Measurements from ENCODE around the gene AFG3L2.
"Not testable (repeated sequence)": the region's sequence is repeated elsewhere in the genome, so short reads cannot be mapped to it uniquely, and the experiment has no call there.

The AFG3L2 gene

DNA sequence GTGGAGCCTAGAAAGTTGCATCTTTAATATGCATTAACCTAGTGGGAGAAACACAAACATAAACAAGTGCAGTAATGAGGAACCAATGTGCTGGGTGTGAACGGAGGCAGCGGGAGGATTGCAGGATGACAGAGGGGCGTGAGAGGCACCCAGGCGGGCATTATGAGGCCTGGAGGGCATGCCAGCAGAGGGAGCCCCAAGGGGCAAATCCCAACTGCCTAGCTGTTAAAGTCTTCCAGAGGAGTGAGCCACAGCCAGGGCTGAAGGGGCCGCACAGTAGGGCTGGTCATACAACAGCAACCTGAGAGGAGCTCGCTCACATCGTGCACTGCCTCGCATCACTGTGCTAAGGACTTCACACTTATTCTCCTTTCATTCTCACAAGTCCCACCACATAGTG is 17.4 kb upstream of the AFG3L2 start:
- DNase-seq, result no peak

GRCh38 chr18:12393998-12394397 is 17.0 kb upstream of the AFG3L2 start:
- DNase-seq, result no peak

DNA sequence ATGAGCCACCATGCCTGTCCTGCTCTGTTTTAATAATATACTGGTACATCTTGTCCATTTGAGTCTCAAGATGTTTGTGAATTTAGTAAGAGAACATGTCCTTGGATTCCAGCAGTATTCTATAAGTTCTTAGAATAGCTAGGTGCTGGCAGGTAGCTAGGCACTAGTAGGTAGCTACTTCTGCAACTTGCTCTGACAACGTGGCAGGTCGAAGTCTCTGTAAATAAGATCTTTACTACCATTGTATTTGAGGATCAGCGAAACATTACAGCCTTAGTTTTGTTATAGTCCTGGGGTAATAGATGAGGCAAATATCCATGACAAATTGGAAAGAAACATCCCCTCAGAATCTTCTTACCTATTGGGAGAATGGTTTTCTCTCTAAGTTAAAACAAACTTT is 16.5 kb upstream of the AFG3L2 start:
- no peak for DNase-seq

GRCh38 chr18:12391487-12392165 is 14.6 kb upstream of the AFG3L2 start:
- peak; percentile 43 for DNase-seq

DNA sequence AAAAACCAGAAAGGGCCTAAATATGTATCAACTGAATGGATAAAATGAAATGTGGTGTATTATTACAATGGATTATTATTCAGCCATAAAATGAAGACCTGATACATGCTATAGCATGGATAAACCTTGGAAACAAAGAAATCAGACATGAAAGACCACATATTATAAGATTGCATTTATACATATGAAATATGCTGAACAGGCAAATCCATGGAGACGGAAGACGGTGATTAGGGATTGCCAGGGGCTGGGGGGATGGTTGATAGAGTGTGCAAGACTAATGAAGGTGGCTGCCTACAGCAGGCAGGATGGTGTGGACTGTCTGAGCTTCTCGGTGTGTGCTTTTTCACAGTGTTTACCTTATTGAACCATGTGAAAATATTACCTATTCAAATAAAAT is 11.4 kb upstream of the AFG3L2 start:
- no peak for DNase-seq

DNA sequence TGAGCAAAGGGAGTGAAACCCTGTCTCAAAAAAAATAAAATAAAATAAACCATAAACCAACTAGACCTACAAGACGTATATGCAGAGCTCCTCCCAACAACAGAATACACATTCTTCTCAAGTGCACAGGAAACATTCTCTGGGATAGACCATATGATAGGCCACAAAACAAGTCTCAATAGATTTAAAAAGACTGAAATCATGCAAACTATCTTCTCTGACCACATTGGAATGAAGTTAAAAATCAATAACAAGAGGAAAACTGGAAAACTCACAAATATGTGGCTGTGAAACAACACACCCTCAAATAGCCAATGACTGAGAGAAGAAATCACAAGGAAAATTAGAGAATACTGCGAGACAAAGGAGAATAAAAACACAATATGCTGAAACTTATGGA is 7.2 kb upstream of the AFG3L2 start:
- DNase-seq, result no peak

- not testable (repeated sequence) for DNase-seq
These were observed 6.7 kb upstream of the AFG3L2 start for GRCh38 chr18:12383759-12384158.

- not testable (repeated sequence) for DNase-seq
These were observed 5.3 kb upstream of the AFG3L2 start for GRCh38 chr18:12382221-12382814.

DNA sequence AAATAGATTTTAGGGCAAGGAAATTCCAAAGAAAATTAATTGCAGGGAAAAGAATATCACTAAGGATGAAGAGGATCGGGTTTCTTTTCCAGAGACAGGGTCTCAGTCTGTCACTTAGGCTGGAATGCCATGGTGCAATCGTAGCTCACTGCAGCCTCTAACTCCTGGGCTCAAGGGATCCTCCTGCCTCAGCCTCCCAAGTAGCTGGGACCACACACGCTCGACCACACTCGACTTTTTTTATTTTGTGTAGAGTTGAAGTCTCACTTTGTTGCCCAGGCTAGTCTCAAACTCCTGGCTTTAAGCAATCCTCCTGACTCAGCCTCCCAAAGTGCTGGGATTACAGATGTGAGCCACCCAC is 1.2 kb upstream of the AFG3L2 start:
- DNase-seq, result not testable (repeated sequence)

GRCh38 chr18:12377556-12378197 is 650 bp upstream of the AFG3L2 start:
- DNase-seq, result no peak

DNA sequence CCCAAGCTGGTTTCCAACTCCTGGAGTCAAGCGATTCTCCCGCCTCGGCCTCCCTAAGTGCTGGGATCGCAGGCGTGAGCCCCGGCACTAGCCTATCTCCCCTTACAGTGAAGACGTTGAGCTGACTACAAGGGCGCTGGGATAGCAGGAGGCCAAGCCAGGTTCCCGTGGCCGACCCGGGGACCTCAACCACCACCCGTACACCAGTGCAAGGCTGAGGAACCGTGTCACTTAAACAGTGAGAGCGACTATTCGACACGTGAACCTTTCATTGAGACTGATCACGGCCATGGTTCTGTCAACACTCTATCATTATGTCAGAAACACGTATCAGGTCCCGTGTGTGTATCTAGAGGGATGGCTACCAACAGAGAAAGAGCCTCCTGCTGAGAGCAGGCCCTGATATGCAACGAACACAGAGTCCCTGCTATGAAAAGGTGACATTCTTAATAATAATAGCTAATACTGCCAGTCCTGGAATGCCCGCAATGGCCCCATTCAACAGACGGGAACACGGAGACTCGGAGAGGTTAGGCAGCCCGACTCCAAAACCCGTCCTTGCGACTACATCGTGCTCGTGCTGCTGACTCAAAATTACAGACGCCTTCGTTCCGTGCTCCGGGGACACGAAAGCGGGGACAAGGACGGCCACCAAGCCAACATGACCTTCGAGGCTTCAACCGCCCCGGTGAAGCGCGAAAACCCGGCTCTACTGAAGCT is 833 bp downstream of the AFG3L2 start:
- no peak for DNase-seq

GRCh38 chr18:12374401-12374800 is 2.6 kb downstream of the AFG3L2 start:
- DNase-seq, result no peak

- no peak for DNase-seq
These were observed 3.3 kb downstream of the AFG3L2 start for GRCh38 chr18:12373771-12374116.

GRCh38 chr18:12373116-12373770 is 3.8 kb downstream of the AFG3L2 start:
- DNase-seq, result no peak

- DNase-seq, result no peak
These were observed 4.6 kb downstream of the AFG3L2 start for GRCh38 chr18:12372406-12372805.

DNA sequence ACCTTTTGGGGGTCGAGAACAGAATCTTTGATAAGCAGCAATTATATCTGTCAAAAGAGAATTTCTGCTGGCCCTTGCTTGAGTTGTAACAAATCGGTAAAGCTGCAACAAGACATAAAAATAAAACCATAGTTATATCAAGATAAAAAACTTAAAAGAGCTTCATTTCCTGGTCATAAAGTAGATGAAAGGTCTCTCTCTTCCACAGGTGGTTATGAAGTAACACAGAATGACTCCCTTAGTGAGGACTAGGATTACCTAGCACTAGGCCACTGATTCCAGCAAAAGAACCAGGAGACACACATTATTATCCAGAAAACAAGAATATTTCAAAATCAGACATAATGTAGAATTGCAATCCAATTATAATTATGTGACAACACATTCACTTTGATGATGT is 5.4 kb downstream of the AFG3L2 start:
- no peak for DNase-seq

- DNase-seq, result no peak
These were observed 7.8 kb downstream of the AFG3L2 start for GRCh38 chr18:12369211-12369610.

GRCh38 chr18:12366784-12367183 is 10.2 kb downstream of the AFG3L2 start:
- DNase-seq, result no peak

DNA sequence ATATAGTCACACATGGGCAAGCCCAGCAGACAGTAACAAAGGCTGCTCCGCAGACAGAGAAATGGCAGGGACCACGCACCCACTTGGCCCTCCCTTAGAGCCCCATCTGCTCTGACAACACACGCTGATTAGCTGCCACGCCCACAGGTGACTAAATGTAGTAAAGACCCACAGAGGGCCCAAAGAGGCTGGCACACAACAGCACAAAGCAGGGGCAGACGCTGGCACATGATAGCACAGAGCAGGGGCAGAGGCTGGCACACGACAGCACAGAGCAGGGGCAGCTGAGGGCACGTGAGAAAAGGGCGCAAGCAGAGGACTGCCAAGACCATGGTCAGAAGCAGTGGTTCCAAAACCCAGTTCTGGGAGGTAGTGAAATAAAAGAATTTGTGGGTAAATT is 10.6 kb downstream of the AFG3L2 start:
- DNase-seq, result no peak

DNA sequence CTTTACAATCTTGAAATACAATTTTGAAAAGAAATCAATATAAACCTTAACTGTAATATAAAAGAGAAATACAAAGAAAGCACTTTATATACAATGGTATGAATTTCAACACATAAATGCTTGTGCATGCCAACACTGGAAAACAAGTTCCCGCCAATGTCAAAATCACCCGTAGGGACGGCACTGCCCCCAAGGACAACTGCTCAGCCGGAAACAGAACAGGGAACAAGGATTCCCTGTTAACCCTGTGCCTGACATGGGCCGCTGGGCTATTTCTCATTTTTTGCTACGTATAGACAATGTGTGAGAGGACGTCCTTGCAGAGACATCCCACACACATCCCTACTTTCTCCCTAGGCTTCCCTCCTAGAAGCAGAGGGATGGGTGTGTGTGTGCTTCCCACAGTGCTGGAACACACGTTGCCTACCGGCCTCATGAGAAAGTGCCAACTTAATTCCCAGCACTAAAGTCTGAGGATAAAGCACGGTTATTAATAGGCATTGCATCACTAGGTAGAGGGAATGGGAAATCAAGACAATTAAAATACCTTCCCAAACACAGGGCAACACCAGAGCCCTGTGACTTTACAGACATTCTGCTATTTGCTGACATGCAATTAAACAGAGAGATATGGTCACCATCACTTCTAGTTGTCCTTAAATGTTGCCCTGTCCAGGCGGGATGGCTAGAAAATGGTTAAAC is 14.4 kb downstream of the AFG3L2 start:
- no peak for DNase-seq

GRCh38 chr18:12361770-12362378 is 15.2 kb downstream of the AFG3L2 start:
- DNase-seq, result no peak

GRCh38 chr18:12359515-12359927 is 17.5 kb downstream of the AFG3L2 start:
- no peak for DNase-seq

Data from DMS 273 treated with DMSO at 0.1 percent for 48 hours (cell line).